HepG2 (cell line): Measurements from ENCODE around the gene USP11.

ENCODE experiments used
- BRCA1 ChIP-seq: sonication (generic); formaldehyde crosslinking; IDR thresholded peaks from 2 replicates; pipeline ENCODE4 v1.4.0; 2020; ENCODE audit warnings: missing genetic modification reagents
- EHMT2 ChIP-seq: fragments of 200-600 bp; sonication (generic); IDR thresholded peaks from 2 replicates; pipeline ENCODE4 v1.7.0; 2017; ENCODE audit warnings: antibody characterized with exemption, low read depth, low read length, borderline replicate concordance
- EZH2 ChIP-seq: conservative IDR thresholded peaks from 2 replicates; pipeline ENCODE4 v1.6.1; 2012; ENCODE audit warnings: mild to moderate bottlenecking, low read depth, low read length, moderate library complexity
- GATA4 ChIP-seq: sonication (generic); IDR thresholded peaks from 2 replicates; pipeline ENCODE4 v1.6.1; 2016; ENCODE audit warnings: antibody characterized with exemption, low read depth, borderline replicate concordance
- KAT2B ChIP-seq: fragments of 150-350 bp; IDR thresholded peaks from 2 replicates; pipeline ENCODE4 v1.6.1; 2014; ENCODE audit warnings: low read depth, low read length, borderline replicate concordance
- NR2F6 ChIP-seq, 2 experiments: IDR thresholded peaks; 2 replicates each; pipeline ENCODE4 v1.6.1; 2016; ENCODE audit warnings: antibody characterized with exemption in 1 of 2, mild to moderate bottlenecking in 1 of 2
- POLR2A ChIP-seq, 2 experiments: IDR thresholded peaks; 2 replicates each; pipeline ENCODE4 v1.6.1; 2011; ENCODE audit warnings: low read depth in 2 of 2, low read length in 2 of 2, mild to moderate bottlenecking in 1 of 2, moderate library complexity in 1 of 2; ENCODE audit not compliant: insufficient read depth in 1 of 2
- POLR2AphosphoS5 ChIP-seq: IDR thresholded peaks from 2 replicates; pipeline ENCODE4 v1.6.1; 2012; ENCODE audit warnings: low read depth, low read length
- SMAD1 ChIP-seq: sonication (generic); formaldehyde crosslinking; IDR thresholded peaks from 2 replicates; pipeline ENCODE4 v1.4.0; 2020; ENCODE audit warnings: missing genetic modification reagents, low read depth, mild to moderate bottlenecking, borderline replicate concordance
- ZNF232 ChIP-seq: sonication (generic); formaldehyde crosslinking; IDR thresholded peaks from 2 replicates; pipeline ENCODE4 v1.4.0; 2020; ENCODE audit warnings: missing genetic modification reagents, borderline replicate concordance
- ZNF780A ChIP-seq: sonication (generic); formaldehyde crosslinking; IDR thresholded peaks from 2 replicates; pipeline ENCODE4 v1.8.0; 2022; ENCODE audit warnings: mild to moderate bottlenecking, missing genetic modification reagents, moderate library complexity
- TF ChIP-seq, protein P1 (sequence below): sonication (generic); formaldehyde crosslinking; IDR thresholded peaks from 2 replicates; pipeline ENCODE4 v1.4.0; 2020; ENCODE audit warnings: mild to moderate bottlenecking, missing genetic modification reagents
- TF ChIP-seq, protein P2 (sequence below): fragments of 450-650 bp; IDR thresholded peaks from 2 replicates; pipeline ENCODE4 v1.6.1; 2017; ENCODE audit warnings: mild to moderate bottlenecking

- TF ChIP-seq POLR2A (IDR thresholded peaks at IDR 0.05; ENCODE audit: insufficient read depth in 1 of 2, low read depth in 2 of 2, low read length in 2 of 2) (no peak), ZNF232 (CRISPR knock-in tag) (no peak), EHMT2 (no peak), EZH2 (no peak), ZNF780A (CRISPR knock-in tag) (no peak), NR2F6 (IDR thresholded peaks at IDR 0.05) (no peak), NR2F6 (CRISPR knock-in tag; IDR thresholded peaks at IDR 0.05) (no peak), KAT2B (no peak), GATA4 (no peak), POLR2AphosphoS5 (no peak), SMAD1 (no peak), BRCA1 (CRISPR knock-in tag) (no peak)
- TF ChIP-seq, protein P1, sequence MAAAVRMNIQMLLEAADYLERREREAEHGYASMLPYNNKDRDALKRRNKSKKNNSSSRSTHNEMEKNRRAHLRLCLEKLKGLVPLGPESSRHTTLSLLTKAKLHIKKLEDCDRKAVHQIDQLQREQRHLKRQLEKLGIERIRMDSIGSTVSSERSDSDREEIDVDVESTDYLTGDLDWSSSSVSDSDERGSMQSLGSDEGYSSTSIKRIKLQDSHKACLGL (CRISPR knock-in tag): no peak
- TF ChIP-seq, protein P2, sequence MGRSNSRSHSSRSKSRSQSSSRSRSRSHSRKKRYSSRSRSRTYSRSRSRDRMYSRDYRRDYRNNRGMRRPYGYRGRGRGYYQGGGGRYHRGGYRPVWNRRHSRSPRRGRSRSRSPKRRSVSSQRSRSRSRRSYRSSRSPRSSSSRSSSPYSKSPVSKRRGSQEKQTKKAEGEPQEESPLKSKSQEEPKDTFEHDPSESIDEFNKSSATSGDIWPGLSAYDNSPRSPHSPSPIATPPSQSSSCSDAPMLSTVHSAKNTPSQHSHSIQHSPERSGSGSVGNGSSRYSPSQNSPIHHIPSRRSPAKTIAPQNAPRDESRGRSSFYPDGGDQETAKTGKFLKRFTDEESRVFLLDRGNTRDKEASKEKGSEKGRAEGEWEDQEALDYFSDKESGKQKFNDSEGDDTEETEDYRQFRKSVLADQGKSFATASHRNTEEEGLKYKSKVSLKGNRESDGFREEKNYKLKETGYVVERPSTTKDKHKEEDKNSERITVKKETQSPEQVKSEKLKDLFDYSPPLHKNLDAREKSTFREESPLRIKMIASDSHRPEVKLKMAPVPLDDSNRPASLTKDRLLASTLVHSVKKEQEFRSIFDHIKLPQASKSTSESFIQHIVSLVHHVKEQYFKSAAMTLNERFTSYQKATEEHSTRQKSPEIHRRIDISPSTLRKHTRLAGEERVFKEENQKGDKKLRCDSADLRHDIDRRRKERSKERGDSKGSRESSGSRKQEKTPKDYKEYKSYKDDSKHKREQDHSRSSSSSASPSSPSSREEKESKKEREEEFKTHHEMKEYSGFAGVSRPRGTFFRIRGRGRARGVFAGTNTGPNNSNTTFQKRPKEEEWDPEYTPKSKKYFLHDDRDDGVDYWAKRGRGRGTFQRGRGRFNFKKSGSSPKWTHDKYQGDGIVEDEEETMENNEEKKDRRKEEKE: no peak
Observed at GRCh38 chrX:47185241-47185640, 47.6 kb upstream of the USP11 start.
